ENCODE data around the gene KCNRG.

DNA sequence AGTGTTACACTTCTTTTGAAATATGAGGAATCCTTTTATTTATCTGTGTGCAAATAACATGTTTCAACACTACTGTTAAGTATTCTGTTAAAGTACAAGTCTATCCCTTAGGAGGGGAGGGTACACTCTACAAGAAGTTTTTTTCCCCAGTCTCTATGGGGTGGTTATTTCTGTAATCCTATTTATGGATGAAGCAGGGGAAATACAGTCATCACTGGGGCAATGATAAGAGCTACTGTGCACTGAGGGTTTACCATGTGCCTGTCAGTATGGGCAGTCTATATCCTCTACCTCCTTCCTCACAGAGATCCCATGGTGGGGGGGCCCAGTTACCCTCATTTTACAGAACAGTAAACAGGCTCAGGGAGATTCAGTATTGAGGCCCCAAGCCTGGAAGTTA is 35.0 kb upstream of the KCNRG start:
- no peak for TF ChIP-seq FOSL1 (tag; conservative IDR thresholded peaks at IDR 0.05)
- TF ChIP-seq, protein P1, sequence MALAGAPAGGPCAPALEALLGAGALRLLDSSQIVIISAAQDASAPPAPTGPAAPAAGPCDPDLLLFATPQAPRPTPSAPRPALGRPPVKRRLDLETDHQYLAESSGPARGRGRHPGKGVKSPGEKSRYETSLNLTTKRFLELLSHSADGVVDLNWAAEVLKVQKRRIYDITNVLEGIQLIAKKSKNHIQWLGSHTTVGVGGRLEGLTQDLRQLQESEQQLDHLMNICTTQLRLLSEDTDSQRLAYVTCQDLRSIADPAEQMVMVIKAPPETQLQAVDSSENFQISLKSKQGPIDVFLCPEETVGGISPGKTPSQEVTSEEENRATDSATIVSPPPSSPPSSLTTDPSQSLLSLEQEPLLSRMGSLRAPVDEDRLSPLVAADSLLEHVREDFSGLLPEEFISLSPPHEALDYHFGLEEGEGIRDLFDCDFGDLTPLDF (CRISPR knock-in tag; IDR thresholded peaks at IDR 0.05): no peak
- TF ChIP-seq, protein P2, sequence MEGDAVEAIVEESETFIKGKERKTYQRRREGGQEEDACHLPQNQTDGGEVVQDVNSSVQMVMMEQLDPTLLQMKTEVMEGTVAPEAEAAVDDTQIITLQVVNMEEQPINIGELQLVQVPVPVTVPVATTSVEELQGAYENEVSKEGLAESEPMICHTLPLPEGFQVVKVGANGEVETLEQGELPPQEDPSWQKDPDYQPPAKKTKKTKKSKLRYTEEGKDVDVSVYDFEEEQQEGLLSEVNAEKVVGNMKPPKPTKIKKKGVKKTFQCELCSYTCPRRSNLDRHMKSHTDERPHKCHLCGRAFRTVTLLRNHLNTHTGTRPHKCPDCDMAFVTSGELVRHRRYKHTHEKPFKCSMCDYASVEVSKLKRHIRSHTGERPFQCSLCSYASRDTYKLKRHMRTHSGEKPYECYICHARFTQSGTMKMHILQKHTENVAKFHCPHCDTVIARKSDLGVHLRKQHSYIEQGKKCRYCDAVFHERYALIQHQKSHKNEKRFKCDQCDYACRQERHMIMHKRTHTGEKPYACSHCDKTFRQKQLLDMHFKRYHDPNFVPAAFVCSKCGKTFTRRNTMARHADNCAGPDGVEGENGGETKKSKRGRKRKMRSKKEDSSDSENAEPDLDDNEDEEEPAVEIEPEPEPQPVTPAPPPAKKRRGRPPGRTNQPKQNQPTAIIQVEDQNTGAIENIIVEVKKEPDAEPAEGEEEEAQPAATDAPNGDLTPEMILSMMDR (IDR thresholded peaks at IDR 0.05 in 2 of 3, conservative IDR thresholded peaks at IDR 0.05 in 1 of 3; ENCODE audit: insufficient read depth in 2 of 3, low read depth in 1 of 3, low read length in 3 of 3): no peak
- no peak for TF ChIP-seq NR4A1 (CRISPR knock-in tag; IDR thresholded peaks at IDR 0.05)
- no peak for TF ChIP-seq NR4A1 (tag; IDR thresholded peaks at IDR 0.05)
- no peak for TF ChIP-seq CHD4 (IDR thresholded peaks at IDR 0.05; ENCODE audit: insufficient read depth, insufficient replicate concordance, low read depth, low read length, poor library complexity, severe bottlenecking)
- no peak for TF ChIP-seq POLR2A (conservative IDR thresholded peaks at IDR 0.05)
